DMS 273 treated with DMSO at 0.1 percent for 48 hours (cell line): ENCODE results near the gene SCIN.
"Not testable (repeated sequence)": the region's sequence is repeated elsewhere in the genome, so short reads cannot be mapped to it uniquely, and the experiment has no call there.

Source experiments
- DNase-seq: peaks from one replicate; lab custom pipeline; 2025; lab: John Stamatoyannopoulos, UW

SCIN gene

DNA sequence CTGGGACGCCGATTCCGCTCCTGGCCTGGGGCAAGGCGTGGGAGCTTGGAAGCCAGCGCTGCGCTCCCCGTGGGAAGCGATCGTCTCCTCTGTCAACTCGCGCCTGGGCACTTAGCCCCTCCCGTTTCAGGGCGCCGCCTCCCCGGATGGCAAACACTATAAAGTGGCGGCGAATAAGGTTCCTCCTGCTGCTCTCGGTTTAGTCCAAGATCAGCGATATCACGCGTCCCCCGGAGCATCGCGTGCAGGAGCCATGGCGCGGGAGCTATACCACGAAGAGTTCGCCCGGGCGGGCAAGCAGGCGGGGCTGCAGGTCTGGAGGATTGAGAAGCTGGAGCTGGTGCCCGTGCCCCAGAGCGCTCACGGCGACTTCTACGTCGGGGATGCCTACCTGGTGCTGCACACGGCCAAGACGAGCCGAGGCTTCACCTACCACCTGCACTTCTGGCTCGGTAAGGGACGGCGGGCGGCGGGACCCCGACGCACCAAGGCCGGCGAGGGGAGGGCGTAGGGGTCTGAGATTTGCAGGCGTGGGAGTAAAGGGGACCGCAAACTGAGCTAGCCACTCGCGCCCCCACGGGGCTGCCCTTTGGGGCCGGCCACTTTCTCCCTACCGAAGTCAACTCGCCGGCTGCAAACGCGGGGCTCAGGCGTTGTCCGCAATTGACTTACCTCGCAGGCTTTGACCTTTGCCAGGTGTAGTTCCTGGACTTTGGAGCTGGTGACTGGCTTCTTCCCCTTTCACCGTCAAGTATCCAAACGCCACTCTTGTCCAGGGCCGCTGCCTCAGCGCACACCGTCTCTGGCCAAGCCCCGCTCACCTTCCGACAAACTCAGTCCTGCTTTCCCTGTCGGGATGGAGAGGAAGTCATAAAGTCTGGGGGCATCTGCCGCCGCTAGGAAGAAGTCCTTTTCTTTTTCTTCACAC, at the start of gene SCIN:
TSS of gene SCIN (plus strand) at position 187 of the 928 bp plus-strand sequence. CDS start at position 254, 67 bp downstream.
- peak; percentile 4 for DNase-seq

GRCh38 chr7:12524794-12525386, 45.6 kb upstream of the SCIN start:
- peak; percentile 48 for DNase-seq

GRCh38 chr7:12526693-12527092, 43.8 kb upstream of the SCIN start:
- DNase-seq: not testable (repeated sequence)

- not testable (repeated sequence) for DNase-seq
These were observed 42.9 kb upstream of the SCIN start for GRCh38 chr7:12527670-12528069.

DNA sequence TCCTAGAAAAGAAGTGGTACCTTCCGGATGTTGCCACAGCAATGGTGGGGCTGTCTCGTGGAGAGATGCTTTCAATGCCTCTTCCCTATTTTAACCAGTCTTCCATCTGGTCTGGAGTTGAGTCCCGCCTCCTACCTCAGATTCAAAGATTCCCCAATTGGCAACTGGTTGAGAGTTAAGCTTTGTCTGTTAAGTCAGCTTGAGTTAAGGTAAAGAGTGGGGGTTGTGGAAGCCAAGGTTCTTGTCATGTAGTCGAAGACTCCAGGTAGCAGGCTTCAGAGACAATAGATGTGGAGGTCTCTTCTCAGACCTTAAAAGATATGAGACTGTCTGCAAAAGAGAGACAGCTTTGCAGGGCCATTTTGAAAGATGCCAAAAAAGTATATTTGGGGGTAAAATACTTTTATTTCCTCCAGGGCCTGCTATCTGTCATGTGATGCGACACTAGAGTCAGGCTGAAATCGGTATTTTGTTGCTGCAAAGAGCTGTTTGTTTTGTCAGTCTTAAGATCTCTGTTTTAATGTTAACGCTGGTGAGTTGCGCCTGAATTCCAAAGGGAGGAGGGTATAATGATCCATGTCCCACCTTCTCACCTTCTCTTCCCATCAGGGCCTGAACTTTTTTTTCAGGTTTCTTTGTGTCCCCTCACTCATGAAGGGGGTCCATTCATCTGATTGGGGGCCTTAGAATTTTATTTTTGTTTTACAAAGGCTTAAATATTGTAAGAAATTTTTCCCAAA, 40.4 kb upstream of the SCIN start:
- no peak for DNase-seq

DNA sequence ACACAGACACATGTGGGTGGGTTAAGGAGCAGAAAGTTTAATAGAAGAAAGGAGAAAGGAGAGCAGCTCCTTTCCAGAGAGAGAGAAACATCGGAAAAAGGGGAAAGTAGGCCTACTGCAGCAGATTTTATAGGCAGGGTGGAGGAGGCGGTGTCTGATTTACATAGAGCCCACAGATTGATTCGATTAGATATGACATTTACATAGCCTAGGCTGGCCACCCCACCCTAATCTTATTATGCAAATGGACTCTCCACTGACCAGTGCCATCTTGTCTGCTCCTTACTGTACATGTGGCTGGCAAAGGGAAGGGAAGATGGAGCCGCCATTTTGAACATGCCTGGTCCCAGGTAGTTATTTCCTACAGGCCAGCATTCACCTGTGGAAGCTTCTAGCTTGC, 38.7 kb upstream of the SCIN start:
- DNase-seq: no peak

GRCh38 chr7:12534046-12534445, 36.5 kb upstream of the SCIN start:
- DNase-seq: no peak

DNA sequence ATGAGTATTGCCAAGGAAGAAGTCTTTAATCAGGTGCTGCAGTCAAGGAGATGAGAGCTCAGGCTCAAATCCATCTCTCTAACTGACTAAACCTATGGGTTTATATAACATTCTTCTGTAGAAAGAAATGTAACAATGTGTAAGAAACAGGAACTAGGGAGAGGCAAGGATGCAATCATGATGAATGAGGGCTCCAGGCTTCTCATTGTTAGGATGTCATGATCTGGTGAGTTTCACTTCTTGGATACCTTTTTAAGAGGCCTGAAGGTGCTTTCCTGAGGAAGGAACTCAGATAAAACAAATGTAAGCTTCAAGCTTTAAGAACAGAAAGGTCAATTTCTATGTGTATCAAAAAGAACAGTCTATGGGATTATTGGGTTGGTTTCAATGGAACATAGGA, 30.8 kb upstream of the SCIN start:
- no peak for DNase-seq

DNA sequence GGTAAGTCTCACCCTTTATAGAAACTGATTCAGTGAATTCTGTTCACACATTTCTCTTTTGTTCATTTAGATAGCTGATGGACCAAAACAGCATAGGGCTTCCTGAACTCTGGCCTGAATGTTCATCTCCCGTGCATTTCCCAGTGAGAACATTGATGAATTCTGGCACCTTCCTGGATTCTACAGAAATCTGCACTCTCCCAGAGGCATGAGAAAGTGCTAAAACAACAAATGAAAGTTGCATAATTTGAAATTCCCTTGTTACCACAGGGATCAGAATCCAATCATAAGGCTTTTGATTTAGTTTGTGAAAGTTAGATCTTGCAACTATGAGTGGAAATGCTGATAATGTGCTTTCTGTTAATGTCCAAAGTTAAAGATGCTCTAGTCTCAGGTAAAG, 29.7 kb upstream of the SCIN start:
- no peak for DNase-seq

- no peak for DNase-seq
These were observed 26.9 kb upstream of the SCIN start for GRCh38 chr7:12543586-12543985.

DNA sequence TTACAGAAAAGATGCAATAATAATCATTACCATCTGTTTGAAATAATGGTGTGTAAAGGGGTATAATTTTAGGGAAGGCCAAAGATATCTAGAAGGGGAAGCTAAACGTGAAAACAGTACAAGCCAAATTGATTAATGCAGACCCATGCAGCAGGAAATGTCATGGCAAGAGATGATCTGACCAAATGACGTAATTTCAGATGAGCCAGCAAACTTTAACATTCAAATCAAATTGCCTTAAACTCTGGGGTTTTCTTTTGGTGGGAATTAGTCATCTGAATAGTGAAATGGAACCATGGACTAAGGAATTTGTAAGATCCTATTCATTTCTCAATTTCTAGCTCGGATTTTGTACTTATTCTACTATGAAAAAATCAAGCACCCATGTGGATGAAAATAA, 21.4 kb upstream of the SCIN start:
- DNase-seq: no peak

- no peak for DNase-seq
These were observed 19.6 kb upstream of the SCIN start for GRCh38 chr7:12550956-12551355.

- no peak for DNase-seq
These were observed 17.6 kb upstream of the SCIN start for GRCh38 chr7:12552876-12553275.

GRCh38 chr7:12553416-12553815, 17.1 kb upstream of the SCIN start:
- no peak for DNase-seq

DNA sequence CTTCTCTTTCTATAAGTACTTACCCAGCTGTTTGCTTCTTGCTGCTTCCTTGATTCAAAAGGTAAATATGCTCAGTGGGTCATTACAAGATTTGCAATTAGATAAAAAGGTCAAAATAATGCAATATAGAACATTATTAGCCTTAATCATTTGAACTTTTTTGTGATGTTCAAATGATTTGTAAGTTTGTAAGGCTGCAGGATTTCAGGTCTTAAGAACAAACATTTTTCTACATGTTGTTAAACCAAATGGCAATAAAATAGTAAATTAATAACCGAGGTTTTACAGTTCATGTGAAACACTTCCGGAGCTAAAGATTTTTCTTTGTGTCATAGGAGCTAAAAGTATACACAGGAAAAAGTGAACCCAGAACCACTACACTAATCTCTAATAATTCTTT, 16.2 kb upstream of the SCIN start:
- no peak for DNase-seq

DNA sequence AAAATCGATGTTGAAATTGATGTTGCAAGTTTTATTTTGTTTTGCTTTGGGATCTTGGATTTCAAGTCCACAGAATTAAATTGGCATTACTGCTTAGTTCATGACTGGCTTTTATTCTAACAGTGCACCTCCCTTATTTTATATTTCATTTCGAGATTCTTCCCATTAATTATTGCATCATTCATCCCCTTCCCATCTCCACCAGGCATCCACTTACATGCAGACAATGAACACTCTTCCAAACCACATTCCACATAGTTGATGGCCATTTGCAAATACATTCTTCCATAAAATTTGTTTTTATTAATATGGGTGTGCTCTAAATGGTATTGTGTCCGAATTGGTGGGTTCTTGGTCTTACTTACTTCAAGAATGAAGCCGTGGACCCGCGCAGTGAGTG, 15.6 kb upstream of the SCIN start:
- no peak for DNase-seq

DNA sequence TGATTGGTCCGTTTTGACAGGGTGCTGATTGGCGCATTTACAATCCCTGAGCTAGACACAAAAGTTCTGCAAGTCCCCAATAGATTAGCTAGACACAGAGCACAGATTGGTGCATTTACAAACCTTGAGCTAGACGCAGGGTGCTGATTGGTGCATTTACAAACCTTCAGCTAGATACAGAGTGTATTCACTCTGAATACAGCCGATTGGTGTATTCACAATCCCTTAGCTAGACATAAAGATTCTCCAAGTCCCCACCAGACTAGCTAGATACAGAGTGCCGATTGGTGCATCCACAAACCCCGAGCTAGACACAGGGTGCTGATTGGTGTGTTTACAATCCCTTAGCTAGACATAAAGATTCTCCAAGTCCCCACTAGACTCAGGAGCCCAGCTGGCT, 14.8 kb upstream of the SCIN start:
- not testable (repeated sequence) for DNase-seq

DNA sequence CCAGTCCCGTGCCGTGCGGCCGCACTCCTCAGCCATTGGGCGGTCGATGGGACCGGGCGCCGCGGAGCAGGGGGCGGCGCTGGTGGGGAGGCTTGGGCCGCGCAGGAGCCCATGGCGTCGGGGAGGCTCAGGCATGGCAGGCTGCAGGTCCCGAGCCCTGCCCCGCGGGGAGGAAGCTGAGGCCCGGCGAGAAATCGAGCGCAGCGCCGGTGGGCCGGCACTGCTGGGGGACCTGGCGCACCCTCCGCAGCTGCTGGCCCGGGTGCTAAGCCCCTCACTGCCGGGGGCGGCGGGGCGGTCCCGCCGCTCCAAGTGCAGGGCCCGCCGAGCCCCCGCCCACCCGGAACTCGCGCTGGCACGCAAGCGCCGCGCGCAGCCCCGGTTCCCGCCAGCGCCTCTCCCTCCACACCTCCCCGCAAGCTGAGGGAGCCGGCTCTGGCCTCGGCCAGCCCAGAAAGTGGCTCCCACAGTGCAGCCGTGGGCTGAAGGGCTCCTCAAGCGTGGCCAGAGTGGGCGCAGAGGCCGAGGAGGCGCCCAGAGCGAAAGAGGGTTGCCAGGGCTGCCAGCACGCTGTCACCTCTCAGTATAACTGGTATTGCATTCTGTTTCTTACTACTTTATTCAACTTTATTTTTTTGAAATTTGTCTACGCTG, 14.3 kb upstream of the SCIN start:
- DNase-seq: not testable (repeated sequence)

GRCh38 chr7:12557282-12557681, 13.2 kb upstream of the SCIN start:
- no peak for DNase-seq

DNA sequence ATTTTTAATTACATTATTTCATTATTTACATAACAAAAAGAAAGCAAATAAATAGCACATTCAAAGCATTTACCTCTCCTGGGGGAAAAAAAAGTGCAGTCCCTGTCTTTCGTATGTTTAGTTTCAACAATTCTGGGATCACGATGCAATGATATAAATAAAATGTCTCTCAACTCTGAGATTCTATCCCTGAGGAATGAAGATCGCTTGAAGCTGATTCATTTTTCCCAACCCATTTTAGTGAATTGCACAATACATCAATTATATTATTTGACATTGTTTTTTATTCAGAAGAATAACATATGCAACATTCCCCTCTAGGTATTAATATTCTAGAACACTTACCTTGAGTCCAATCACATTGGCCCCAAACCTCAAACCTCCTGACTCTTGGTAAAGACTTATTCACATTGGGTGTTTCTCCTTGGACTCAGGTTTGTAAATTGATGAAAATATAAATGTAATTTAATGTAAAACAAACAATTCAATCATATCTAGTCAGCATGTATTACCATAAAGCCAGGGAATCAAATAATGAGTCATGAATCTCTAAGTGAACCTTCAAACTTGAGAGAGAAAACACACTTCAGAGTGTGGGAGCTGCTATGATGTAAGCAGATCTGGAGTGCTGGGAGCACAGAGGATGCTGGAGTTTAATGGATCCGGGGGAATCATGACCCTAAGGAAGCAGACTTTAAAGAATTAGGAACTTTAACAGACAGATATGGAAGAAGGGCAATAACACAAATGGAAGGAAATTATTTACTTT, 5.3 kb upstream of the SCIN start:
- DNase-seq: no peak

- no peak for DNase-seq
These were observed 4.6 kb upstream of the SCIN start for GRCh38 chr7:12565873-12566272.
